CD8-positive, alpha-beta memory T cell (primary cell): ENCODE data around the gene GAB3. TPM values are rescaled to one million over a fixed set of nuclear protein-coding genes. Genes with fewer than 3 reads are reported as not detected.
A peak's percentile ranks its signal among the peaks of the same experiment; 100 is the strongest.

ENCODE experiments used
- CTCF ChIA-PET: fragments of 350-600 bp; sonication (Branson Sonifier 250); formaldehyde crosslinking; loops from one replicate; lab custom pipeline; 2021; ENCODE audit warnings: antibody characterized with exemption; lab: Charles Lee
- POLR2A ChIA-PET: fragments of 350-600 bp; sonication (Branson Sonifier 250); formaldehyde crosslinking; loops from one replicate; lab custom pipeline; 2021; ENCODE audit warnings: antibody characterized with exemption; lab: Charles Lee
- DNase-seq, 5 donors: peaks; one replicate each; pipeline versions ENCODE4 v3.0.0 to v3.0.0-alpha.2; 2020 to 2022; ENCODE audit warnings: mixed read lengths in 1 of 5
- H3K27ac ChIP-seq: one replicate; pipeline ENCODE4 v1.7.0; 2013; ENCODE audit warnings: low read depth, mild to moderate bottlenecking, low read length, moderate library complexity
- H3K27me3 ChIP-seq: 2 replicates; pipeline ENCODE4 v1.7.0; 2013; ENCODE audit warnings: low read length, mild to moderate bottlenecking; ENCODE audit not compliant: insufficient read depth, poor library complexity, severe bottlenecking
- H3K36me3 ChIP-seq: 2 replicates; pipeline ENCODE4 v1.7.0; 2013; ENCODE audit warnings: mild to moderate bottlenecking, low read length, moderate library complexity; ENCODE audit not compliant: insufficient read depth
- H3K4me1 ChIP-seq: 2 replicates; pipeline ENCODE4 v1.7.0; 2013; ENCODE audit warnings: mild to moderate bottlenecking, low read length, moderate library complexity; ENCODE audit not compliant: insufficient read depth
- H3K4me3 ChIP-seq: 2 replicates; pipeline ENCODE4 v1.7.0; 2013; ENCODE audit warnings: mild to moderate bottlenecking, low read length
- H3K9me3 ChIP-seq: 2 replicates; pipeline ENCODE4 v1.7.0; 2013; ENCODE audit warnings: mild to moderate bottlenecking, low read length
- H3K27ac Mint-ChIP-seq, 8 donors: one replicate each; pipeline ENCODE4 v1.8.0; 2020 to 2021; ENCODE audit warnings: mixed read lengths in 8 of 8, mild to moderate bottlenecking in 6 of 8, inconsistent platforms in 3 of 8, moderate library complexity in 3 of 8
- H3K27me3 Mint-ChIP-seq, 2 donors: one replicate each; pipeline ENCODE4 v1.8.0; 2020 to 2021; ENCODE audit warnings: mixed read lengths in 2 of 2, mild to moderate bottlenecking in 1 of 2, moderate library complexity in 1 of 2
- H3K36me3 Mint-ChIP-seq, 3 donors: one replicate each; pipeline ENCODE4 v1.8.0; 2020 to 2021; ENCODE audit warnings: mixed read lengths in 3 of 3, inconsistent platforms in 1 of 3, mild to moderate bottlenecking in 1 of 3
- H3K4me1 Mint-ChIP-seq, 3 donors: one replicate each; pipeline ENCODE4 v1.8.0; 2020 to 2021; ENCODE audit warnings: mixed read lengths in 3 of 3, inconsistent platforms in 1 of 3, mild to moderate bottlenecking in 1 of 3
- H3K4me3 Mint-ChIP-seq, 7 donors: one replicate each; pipeline ENCODE4 v1.8.0; 2020 to 2021; ENCODE audit warnings: mixed read lengths in 7 of 7, mild to moderate bottlenecking in 6 of 7, moderate library complexity in 4 of 7, inconsistent platforms in 2 of 7
- H3K9me3 Mint-ChIP-seq, 5 donors: one replicate each; pipeline ENCODE4 v1.8.0; 2020 to 2022; ENCODE audit warnings: mixed read lengths in 5 of 5, mild to moderate bottlenecking in 3 of 5, moderate library complexity in 2 of 5, inconsistent platforms in 1 of 5
- polyA plus RNA-seq: library from polyadenylated mRNA; unstranded; fragments of 300-500 nt; fragmentation: Illumina TruSeq; gene quantifications from one replicate; pipeline ENCODE4 v1.2.3, GENCODE V29; 2021
- total RNA-seq, 2 experiments: library from RNA; stranded (reverse); gene quantifications; one replicate each; pipeline ENCODE4 v1.2.3, GENCODE V29; 2021

The GAB3 gene
- total and polyA plus RNA-seq, 3 experiments from 2014 or later, result 6.2 to 11.9 (median 6.7) TPM

GRCh38 chrX:154661170-154661569, 89.7 kb downstream of the GAB3 start:
- Mint-ChIP-seq H3K4me3 (no peak overlapping the region), H3K27me3 (no peaks in the 10 kb centered on the region), H3K4me1 (peaks cover 0 to 6% (median 0%) of the 10 kb centered on the region in 3 donors), H3K9me3 (peaks cover 0 to 12% (median 5%) of the 10 kb centered on the region in 5 donors), H3K36me3 (no peaks in the 10 kb centered on the region), H3K27ac (no peak overlapping the region)
- Histone ChIP-seq H3K36me3 (no peaks in the 10 kb centered on the region), H3K9me3 (no peaks in the 10 kb centered on the region), H3K27ac (no peak overlapping the region), H3K4me1 (no peaks in the 10 kb centered on the region), H3K27me3 (no peaks in the 10 kb centered on the region), H3K4me3 (no peak overlapping the region)
- ChIA-PET POLR2A (no interaction called here), CTCF (no interaction called here)
- DNase-seq, result no peak

DNA sequence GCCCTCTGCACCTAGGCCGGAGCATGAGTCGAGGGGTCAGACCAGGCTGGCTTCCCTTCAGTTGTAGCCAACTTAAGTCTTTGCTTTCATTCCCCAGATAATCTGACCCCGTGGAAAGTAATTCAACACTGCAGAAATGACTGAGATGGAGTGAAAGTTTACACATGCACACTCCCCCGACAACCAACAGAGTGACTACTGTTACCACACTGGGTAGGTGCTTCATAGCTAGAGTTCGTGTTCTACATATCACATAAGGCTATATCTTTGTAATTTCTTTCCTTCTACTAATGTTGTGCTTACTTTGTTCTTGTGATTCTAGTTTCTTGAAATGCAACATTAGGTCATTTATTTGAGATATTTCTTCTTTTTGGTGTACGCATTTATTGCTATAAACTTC, 90.3 kb downstream of the GAB3 start:
- no peaks in the 10 kb centered on the region for H3K36me3 Mint-ChIP-seq
- ChIA-PET POLR2A (no interaction called here), CTCF (no interaction called here)
- no peak for DNase-seq
- no peak overlapping the region for H3K4me3 Mint-ChIP-seq
- H3K27me3 Mint-ChIP-seq, result no peaks in the 10 kb centered on the region
- no peaks in the 10 kb centered on the region for H3K9me3 ChIP-seq
- no peaks in the 10 kb centered on the region for H3K4me1 ChIP-seq
- H3K27ac Mint-ChIP-seq, result no peak overlapping the region
- H3K9me3 Mint-ChIP-seq, result peaks cover 0 to 10% (median 0%) of the 10 kb centered on the region in 5 donors
- H3K4me1 Mint-ChIP-seq, result peaks cover 0 to 6% (median 0%) of the 10 kb centered on the region in 3 donors
- no peaks in the 10 kb centered on the region for H3K27me3 ChIP-seq
- no peak overlapping the region for H3K4me3 ChIP-seq
- H3K36me3 ChIP-seq, result no peaks in the 10 kb centered on the region
- no peak overlapping the region for H3K27ac ChIP-seq

DNA sequence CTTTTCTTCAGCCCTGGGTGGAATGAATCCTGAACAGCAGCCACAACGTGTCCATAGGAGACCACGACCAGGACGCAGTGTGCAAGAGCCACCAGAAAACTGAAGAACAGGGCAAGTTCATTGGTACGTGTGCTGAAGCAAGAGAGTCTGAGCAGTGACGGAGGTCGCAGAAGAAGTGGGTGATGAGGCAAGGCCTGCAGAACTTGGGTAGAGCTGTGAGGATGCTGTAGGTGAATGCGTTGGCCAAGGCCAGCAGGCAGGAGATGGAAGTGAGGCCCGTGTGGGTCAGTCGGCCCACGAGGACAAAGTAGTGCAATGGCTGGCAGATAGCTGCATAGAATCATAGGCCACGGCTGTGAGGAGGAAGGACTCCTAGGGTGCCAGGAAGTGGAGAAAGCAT, 91.9 kb downstream of the GAB3 start:
- Histone ChIP-seq H3K27me3 (no peaks in the 10 kb centered on the region), H3K36me3 (no peaks in the 10 kb centered on the region), H3K4me3 (no peak overlapping the region), H3K4me1 (no peaks in the 10 kb centered on the region), H3K27ac (no peak overlapping the region), H3K9me3 (no peaks in the 10 kb centered on the region)
- peaks cover 0 to 1% of the 10 kb centered on the region in 2 donors for H3K27me3 Mint-ChIP-seq
- H3K4me1 Mint-ChIP-seq, result peaks cover 0 to 6% (median 0%) of the 10 kb centered on the region in 3 donors
- H3K27ac Mint-ChIP-seq, result no peak overlapping the region
- peaks cover 0 to 8% (median 0%) of the 10 kb centered on the region in 5 donors for H3K9me3 Mint-ChIP-seq
- no peak overlapping the region for H3K4me3 Mint-ChIP-seq
- no peak for DNase-seq
- POLR2A ChIA-PET, result no interaction called here
- no peaks in the 10 kb centered on the region for H3K36me3 Mint-ChIP-seq
- CTCF ChIA-PET, result no interaction called here

DNA sequence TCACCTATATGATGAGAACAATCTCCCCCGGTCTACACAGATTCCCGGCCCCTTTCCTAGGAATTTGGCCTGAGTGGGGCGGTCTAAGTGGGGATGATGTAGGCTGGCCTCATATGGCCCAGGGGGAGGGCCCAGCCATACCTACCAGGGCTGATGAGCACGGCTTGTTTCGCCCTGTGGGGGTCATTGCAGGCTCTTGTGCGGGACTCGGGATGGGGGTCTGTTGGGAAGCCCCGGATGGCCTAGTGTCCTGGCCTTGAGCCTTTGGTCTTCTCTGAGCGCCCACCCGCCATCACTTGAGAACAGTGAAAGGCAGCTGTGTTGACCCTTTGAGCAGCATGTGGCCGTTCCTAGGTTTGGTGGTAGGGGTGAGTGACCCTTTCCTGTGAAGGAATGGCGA, 92.7 kb downstream of the GAB3 start:
- Mint-ChIP-seq H3K36me3 (no peaks in the 10 kb centered on the region), H3K27ac (no peak overlapping the region), H3K4me1 (peaks cover 0 to 6% (median 0%) of the 10 kb centered on the region in 3 donors), H3K27me3 (peaks cover 0 to 1% of the 10 kb centered on the region in 2 donors), H3K4me3 (no peak overlapping the region), H3K9me3 (peaks cover 0 to 6% (median 0%) of the 10 kb centered on the region in 5 donors)
- Histone ChIP-seq H3K9me3 (no peaks in the 10 kb centered on the region), H3K4me3 (no peak overlapping the region), H3K27me3 (no peaks in the 10 kb centered on the region), H3K4me1 (no peaks in the 10 kb centered on the region), H3K27ac (no peak overlapping the region), H3K36me3 (no peaks in the 10 kb centered on the region)
- no peak for DNase-seq
- ChIA-PET POLR2A (no interaction called here), CTCF (no interaction called here)

GRCh38 chrX:154657226-154657805, 93.6 kb downstream of the GAB3 start:
- peaks cover 0 to 6% (median 0%) of the 10 kb centered on the region in 3 donors for H3K4me1 Mint-ChIP-seq
- peaks cover 0 to 1% of the 10 kb centered on the region in 2 donors for H3K27me3 Mint-ChIP-seq
- H3K36me3 ChIP-seq, result no peaks in the 10 kb centered on the region
- POLR2A ChIA-PET, result no interaction called here
- H3K9me3 Mint-ChIP-seq, result peaks cover 0 to 2% (median 0%) of the 10 kb centered on the region in 5 donors
- H3K27ac ChIP-seq, result no peak overlapping the region
- CTCF ChIA-PET, result no interaction called here
- no peak overlapping the region for H3K4me3 Mint-ChIP-seq
- H3K9me3 ChIP-seq, result no peaks in the 10 kb centered on the region
- H3K27ac Mint-ChIP-seq, result peak overlapping the region in 1 of 8 donors; percentile 54
- no peak for DNase-seq
- no peaks in the 10 kb centered on the region for H3K27me3 ChIP-seq
- no peak overlapping the region for H3K4me3 ChIP-seq
- H3K36me3 Mint-ChIP-seq, result no peaks in the 10 kb centered on the region
- H3K4me1 ChIP-seq, result no peaks in the 10 kb centered on the region

DNA sequence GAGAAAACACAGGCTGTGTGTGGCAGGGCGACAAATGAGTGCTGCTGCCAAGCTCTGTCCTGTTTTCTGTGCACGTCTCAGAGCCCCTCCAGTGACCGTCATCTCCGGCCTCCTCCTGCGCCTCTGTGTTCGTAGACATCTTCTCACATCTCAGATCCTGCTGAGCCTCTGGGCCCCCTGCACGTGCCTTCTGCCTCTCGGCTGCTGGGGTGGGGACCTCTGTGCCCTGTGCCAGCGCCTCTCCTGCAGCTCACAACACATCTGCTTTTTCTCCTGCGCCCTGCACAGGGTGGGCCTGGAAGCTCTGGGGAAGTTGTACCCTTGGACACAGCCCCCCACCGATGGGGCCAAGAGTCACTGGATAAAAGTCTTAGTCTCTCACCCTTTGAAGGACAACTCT, 95.1 kb downstream of the GAB3 start:
- no peak overlapping the region for H3K27ac Mint-ChIP-seq
- H3K9me3 ChIP-seq, result no peaks in the 10 kb centered on the region
- CTCF ChIA-PET, result no interaction called here
- H3K4me3 Mint-ChIP-seq, result no peak overlapping the region
- H3K4me1 ChIP-seq, result no peaks in the 10 kb centered on the region
- no peaks in the 10 kb centered on the region for H3K4me1 Mint-ChIP-seq
- no peaks in the 10 kb centered on the region for H3K27me3 ChIP-seq
- H3K36me3 Mint-ChIP-seq, result no peaks in the 10 kb centered on the region
- no peaks in the 10 kb centered on the region for H3K36me3 ChIP-seq
- no peak overlapping the region for H3K27ac ChIP-seq
- POLR2A ChIA-PET, result no interaction called here
- no peak overlapping the region for H3K4me3 ChIP-seq
- H3K9me3 Mint-ChIP-seq, result no peaks in the 10 kb centered on the region
- no peak for DNase-seq
- peaks cover 0 to 1% of the 10 kb centered on the region in 2 donors for H3K27me3 Mint-ChIP-seq

GRCh38 chrX:154655346-154655745, 95.5 kb downstream of the GAB3 start:
- H3K27ac ChIP-seq, result no peak overlapping the region
- H3K27me3 ChIP-seq, result no peaks in the 10 kb centered on the region
- ChIA-PET CTCF (no interaction called here), POLR2A (no interaction called here)
- no peaks in the 10 kb centered on the region for H3K36me3 ChIP-seq
- no peak overlapping the region for H3K4me3 ChIP-seq
- H3K4me3 Mint-ChIP-seq, result no peak overlapping the region
- H3K36me3 Mint-ChIP-seq, result no peaks in the 10 kb centered on the region
- no peak for DNase-seq
- no peaks in the 10 kb centered on the region for H3K4me1 ChIP-seq
- H3K9me3 ChIP-seq, result no peaks in the 10 kb centered on the region
- peaks cover 0 to 1% of the 10 kb centered on the region in 2 donors for H3K27me3 Mint-ChIP-seq
- no peaks in the 10 kb centered on the region for H3K4me1 Mint-ChIP-seq
- H3K9me3 Mint-ChIP-seq, result no peaks in the 10 kb centered on the region
- H3K27ac Mint-ChIP-seq, result no peak overlapping the region

DNA sequence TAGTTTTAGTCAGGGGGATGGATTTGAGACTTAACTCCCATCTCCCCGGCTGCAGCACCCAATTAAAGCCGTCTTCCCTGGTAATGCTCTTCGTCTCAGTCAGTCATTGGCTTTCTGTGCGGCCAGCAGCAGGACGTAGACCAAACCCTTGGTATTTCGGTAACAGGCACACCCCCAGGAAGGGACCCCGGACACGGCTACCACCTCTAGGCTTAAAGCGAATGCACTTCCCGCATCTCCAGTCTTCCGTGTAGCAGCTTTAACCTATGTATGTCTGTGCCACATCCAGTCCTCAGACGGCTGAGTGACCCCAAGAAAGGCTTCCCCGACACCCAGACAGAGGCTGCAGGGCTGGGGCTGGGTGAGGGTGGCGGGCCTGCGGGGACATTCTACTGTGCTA, 96.0 kb downstream of the GAB3 start:
- DNase-seq, result no peak
- Histone ChIP-seq H3K36me3 (no peaks in the 10 kb centered on the region), H3K27me3 (no peaks in the 10 kb centered on the region), H3K4me3 (no peak overlapping the region), H3K9me3 (no peaks in the 10 kb centered on the region), H3K4me1 (no peaks in the 10 kb centered on the region), H3K27ac (no peak overlapping the region)
- ChIA-PET POLR2A (no interaction called here), CTCF (no interaction called here)
- Mint-ChIP-seq H3K27ac (no peak overlapping the region), H3K9me3 (no peaks in the 10 kb centered on the region), H3K4me3 (no peak overlapping the region), H3K27me3 (peaks cover 0 to 1% of the 10 kb centered on the region in 2 donors), H3K36me3 (no peaks in the 10 kb centered on the region), H3K4me1 (no peaks in the 10 kb centered on the region)
